Measurements from ENCODE around the gene RBM20. TPM values are rescaled to one million over a fixed set of nuclear protein-coding genes. Genes with fewer than 3 reads are reported as not detected.

RBM20 gene
- total and polyA plus RNA-seq, 8 donors: under 0.01 to 6.2 (median 0.59) TPM; not detected in 2

GRCh38 chr10:110751850-110752249 is 107.7 kb downstream of the RBM20 start:
- TF ChIP-seq POLR2AphosphoS5 (IDR thresholded peaks at IDR 0.05) (no peak), EP300 (IDR thresholded peaks at IDR 0.05) (no peak), POLR2A (IDR thresholded peaks at IDR 0.05) (no peak), CTCF (IDR thresholded peaks at IDR 0.05) (no peak)

GRCh38 chr10:110753462-110753861 is 109.3 kb downstream of the RBM20 start:
- WGBS, 5 donors: 86 to 93% (median 88%) methylated on average over 4 of the region's 4 CpGs
- Histone ChIP-seq H3K27me3 (no peaks in the 10 kb centered on the region), H3K27ac (no peak overlapping the region), H3K36me3 (no peaks in the 10 kb centered on the region), H3K9me3 (no peaks in the 10 kb centered on the region), H3K4me1 (no peaks in the 10 kb centered on the region), H3K4me3 (no peak overlapping the region)
- TF ChIP-seq POLR2A (IDR thresholded peaks at IDR 0.05) (no peak), EP300 (IDR thresholded peaks at IDR 0.05) (no peak), POLR2AphosphoS5 (IDR thresholded peaks at IDR 0.05) (no peak), CTCF (IDR thresholded peaks at IDR 0.05) (no peak)
- intact Hi-C loops (cut with DNase I; ENCODE audit: low total_unique reads): no loop called here
- no peak for DNase-seq

More at GRCh38 chr10:110751850-110752249, 107.7 kb downstream of the RBM20 start:
- Histone ChIP-seq H3K27ac (no peak overlapping the region), H3K4me1 (no peaks in the 10 kb centered on the region), H3K36me3 (no peaks in the 10 kb centered on the region), H3K4me3 (no peak overlapping the region), H3K27me3 (no peaks in the 10 kb centered on the region), H3K9me3 (no peaks in the 10 kb centered on the region)
- DNase-seq: no peak
- intact Hi-C loops (cut with DNase I; ENCODE audit: low total_unique reads): no loop called here
- 54 to 88% (median 58%) methylated on average over 6 of the region's 6 CpGs for WGBS, 5 donors

GRCh38 chr10:110754375-110755105 is 110.4 kb downstream of the RBM20 start:
- intact Hi-C loops (cut with DNase I; ENCODE audit: low total_unique reads): no loop called here
- Histone ChIP-seq H3K4me3 (no peak overlapping the region), H3K36me3 (no peaks in the 10 kb centered on the region), H3K27ac (no peak overlapping the region), H3K4me1 (no peaks in the 10 kb centered on the region), H3K9me3 (no peaks in the 10 kb centered on the region), H3K27me3 (no peaks in the 10 kb centered on the region)
- 65 to 77% (median 72%) methylated on average over 3 of the region's 3 CpGs for WGBS, 5 donors
- TF ChIP-seq EP300 (IDR thresholded peaks at IDR 0.05) (no peak), POLR2AphosphoS5 (IDR thresholded peaks at IDR 0.05) (no peak), POLR2A (IDR thresholded peaks at IDR 0.05) (no peak), CTCF (IDR thresholded peaks at IDR 0.05) (no peak)
- no peak for DNase-seq

- intact Hi-C loops (cut with DNase I; ENCODE audit: low total_unique reads): no loop called here
- H3K9me3 ChIP-seq: no peaks in the 10 kb centered on the region
- H3K36me3 ChIP-seq: no peaks in the 10 kb centered on the region
- H3K27me3 ChIP-seq: no peaks in the 10 kb centered on the region
- H3K4me3 ChIP-seq: no peak overlapping the region
- no peak for DNase-seq
- WGBS, 5 donors: 74 to 100% (median 79%) methylated on average over 2 to 6 of the region's 6 CpGs
- H3K27ac ChIP-seq: no peak overlapping the region
- no peak for TF ChIP-seq EP300 (IDR thresholded peaks at IDR 0.05)
- TF ChIP-seq CTCF (IDR thresholded peaks at IDR 0.05): no peak
- no peak for TF ChIP-seq POLR2A (IDR thresholded peaks at IDR 0.05)
- no peak for TF ChIP-seq POLR2AphosphoS5 (IDR thresholded peaks at IDR 0.05)
- no peaks in the 10 kb centered on the region for H3K4me1 ChIP-seq
Measured at GRCh38 chr10:110755781-110756180, 111.6 kb downstream of the RBM20 start.

Measured in stomach (tissue), 9 donors.